HG03108 (cell line): ENCODE results near the gene PDZD2.

Source experiments
- ATAC-seq: cut with Tn5 transposase; IDR thresholded peaks from one replicate; pipeline ENCODE4 v1.9.1; 2021; ENCODE audit warnings: moderate library complexity; ENCODE audit not compliant: unreplicated experiment

PDZD2 gene

GRCh38 chr5:31860726-31861433 lies 221.9 kb downstream of the PDZD2 start:
- ATAC-seq = no peak

- no peak for ATAC-seq
Measured at GRCh38 chr5:31861601-31862000, 222.7 kb downstream of the PDZD2 start.

DNA sequence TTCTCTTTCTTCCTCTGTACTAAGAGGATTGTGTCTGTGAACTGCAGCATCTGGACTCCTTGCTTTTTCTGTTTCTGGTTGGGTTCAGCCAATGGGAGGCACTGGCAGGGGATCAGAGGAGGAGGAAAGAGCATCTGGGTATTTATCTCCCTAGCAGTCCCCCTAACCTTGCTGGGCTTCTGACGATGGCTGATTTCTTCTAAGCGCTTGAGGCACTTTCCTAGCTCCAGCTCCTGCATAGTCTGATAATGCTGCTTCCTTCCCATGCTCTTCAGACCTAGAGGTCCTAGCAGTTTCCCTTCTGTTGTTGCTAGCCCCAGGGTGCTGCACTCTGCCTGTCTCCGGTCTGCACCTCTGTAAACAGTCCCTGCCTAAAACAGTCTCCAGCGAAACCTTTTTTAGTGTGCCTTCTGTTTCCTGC lies 225.1 kb downstream of the PDZD2 start:
- ATAC-seq = no peak

GRCh38 chr5:31866166-31866565 lies 227.2 kb downstream of the PDZD2 start:
- ATAC-seq = no peak

DNA sequence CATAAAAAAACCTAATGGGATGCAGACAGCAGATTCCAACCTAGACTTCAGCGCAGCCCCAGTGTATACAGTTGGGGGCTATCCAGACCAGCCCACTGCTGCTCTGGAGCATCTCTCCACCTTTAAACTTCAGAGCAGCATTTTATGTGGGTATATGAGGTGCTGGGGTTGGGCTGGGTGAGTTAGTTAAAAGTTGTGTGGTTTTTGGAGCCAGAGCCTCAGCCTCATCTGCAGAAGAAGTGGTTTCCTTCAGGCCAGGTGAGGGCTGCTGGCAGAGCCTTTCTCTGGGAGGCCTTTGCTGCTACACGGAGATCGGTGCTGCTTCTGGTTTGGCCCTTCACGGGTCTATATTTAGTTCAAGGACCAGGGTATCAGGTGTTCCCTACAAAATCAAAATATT lies 228.3 kb downstream of the PDZD2 start:
- ATAC-seq = no peak

GRCh38 chr5:31880449-31880848 lies 241.5 kb downstream of the PDZD2 start:
- no peak for ATAC-seq

DNA sequence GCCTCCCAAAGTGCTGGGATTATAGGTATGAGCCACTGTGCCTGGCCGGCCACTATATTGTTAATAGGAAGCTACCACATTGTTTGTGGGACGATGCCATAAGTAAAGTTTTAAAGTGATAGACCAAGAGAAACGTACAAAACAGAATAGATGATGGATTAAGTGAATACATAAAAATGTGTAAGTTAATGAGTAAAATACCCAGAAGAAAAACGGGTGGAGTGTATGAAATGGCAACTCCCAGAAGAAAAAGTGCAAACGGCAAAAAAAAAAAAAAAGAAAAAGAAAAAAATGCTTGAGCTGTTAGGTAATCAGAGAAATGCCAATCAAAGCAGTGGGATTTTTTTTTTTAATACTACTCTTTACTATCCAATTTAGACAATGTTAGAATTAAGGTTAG lies 246.0 kb downstream of the PDZD2 start:
- no peak for ATAC-seq

DNA sequence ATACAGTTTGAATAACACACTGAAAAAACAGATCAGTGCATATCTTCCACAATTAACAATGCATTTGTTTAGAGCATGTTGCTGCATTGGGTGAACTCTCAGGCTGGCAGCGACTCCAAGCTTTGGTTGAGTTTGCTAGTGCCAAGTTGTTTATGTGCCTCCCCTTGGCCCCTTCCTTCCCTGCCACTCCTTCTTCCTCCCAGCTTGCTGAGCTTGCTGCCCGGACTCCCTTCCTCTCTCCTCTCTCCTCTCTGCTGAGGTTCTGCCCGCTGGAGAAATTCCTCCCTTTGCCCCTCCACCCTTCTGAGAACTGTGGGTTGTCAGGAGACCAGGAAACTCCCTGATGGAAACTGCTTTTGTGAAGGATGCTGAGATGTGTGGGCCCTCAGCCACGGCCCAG lies 247.3 kb downstream of the PDZD2 start:
- ATAC-seq = no peak

DNA sequence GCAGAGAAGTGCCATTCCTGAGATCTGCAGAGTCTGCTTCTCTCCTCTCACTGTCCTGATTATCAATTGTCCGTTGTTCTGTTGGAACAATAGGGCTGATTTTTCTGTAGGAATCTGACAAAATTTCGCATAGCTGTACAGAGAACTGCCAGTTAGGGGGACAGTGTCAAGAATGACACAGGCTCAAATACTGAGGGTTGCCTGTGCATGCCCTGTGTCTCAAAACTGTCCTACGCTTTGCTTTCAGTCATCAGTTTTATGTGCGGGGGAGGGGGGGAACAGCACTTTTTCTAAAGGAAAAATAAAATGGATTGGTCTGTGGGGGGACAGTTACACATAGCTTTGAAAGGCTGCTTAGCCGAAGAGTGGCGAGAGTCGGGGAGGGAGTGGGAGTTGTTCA lies 248.6 kb downstream of the PDZD2 start:
- ATAC-seq = no peak

DNA sequence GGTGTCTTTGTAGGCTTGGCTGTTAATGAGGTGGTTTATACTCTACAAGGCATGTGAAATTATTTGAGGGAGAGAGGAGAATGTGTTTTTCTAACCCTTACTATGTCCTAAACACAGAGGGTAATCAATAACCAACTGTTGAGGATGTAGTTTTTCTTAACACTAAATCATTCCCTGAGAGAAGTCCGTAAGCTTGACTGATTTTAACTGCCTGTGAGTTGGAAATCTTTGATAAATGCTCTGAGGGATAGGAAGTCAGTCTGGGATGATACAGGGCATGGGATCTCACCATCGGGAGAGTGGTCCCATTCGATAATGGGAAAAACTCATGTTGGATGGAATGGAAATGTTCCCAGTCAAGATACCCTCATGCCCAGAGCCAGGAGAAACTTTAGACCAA lies 249.6 kb downstream of the PDZD2 start:
- no peak for ATAC-seq

GRCh38 chr5:31889001-31889561 lies 250.2 kb downstream of the PDZD2 start:
- ATAC-seq = no peak

DNA sequence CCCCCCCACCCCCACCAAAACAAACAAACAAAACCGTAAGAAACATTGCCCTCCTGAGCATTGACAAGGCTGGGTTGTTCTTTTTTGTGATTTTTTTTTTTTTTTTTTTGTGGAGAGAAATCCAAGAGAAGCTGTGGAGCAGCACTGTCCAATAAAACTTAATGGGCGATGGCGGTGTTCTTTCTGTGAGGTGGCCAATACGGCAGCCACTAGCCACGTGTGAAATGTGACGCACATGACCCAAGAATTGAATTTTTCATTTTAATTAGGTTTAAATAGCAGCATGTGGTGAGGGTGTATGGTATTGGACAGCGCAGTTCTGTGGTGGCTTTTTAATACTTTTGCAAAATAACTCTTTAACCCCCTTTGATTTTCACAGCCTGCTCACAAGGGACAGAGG lies 251.1 kb downstream of the PDZD2 start:
- no peak for ATAC-seq

DNA sequence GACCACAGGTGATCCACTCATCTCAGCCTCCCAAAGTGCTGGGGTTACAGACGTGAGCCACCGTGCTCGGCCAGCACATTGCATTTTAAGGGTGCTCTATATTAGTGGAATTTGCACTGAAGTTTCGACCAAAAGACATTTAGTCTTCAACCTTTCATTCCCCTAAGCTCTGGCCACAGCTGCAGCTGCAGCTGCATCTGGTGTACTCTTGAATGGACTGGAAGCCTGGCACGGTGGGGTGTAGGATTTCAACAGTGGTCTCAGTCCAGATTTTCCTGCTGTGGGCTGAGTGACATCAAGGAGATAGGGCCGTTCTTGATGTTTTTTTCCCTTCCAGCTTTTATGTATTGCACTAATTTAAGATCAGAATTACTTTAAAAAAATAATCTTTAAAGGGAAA lies 255.2 kb downstream of the PDZD2 start:
- ATAC-seq = no peak

DNA sequence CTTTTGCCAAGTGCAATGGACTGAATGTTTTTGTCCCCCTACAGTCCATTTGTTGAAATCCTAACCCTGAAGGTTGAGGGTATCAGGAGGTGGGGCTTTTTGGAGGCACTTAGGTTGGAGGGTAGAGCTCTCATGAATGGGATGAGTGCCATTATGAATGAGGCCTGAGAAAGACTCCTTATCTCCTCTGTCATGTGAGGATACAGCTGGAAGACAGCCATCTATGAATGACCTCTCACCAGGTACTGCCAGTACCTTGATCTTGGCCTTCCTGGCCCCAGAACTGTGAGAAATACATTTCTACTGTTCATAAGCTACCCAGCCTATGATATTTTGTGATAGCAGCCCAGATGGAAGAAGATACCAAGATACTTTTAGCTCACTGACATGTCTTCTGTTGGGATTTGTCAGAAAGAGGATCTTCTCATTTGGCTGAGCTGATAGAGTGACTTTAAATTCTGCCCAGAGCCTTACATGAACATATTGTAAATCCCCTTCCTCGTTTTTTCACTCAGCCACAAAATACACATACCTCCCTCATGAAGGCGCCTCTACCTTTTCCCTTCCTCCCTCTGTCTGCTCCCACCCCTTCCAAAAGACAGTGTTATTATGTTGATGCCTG lies 256.4 kb downstream of the PDZD2 start:
- no peak for ATAC-seq

DNA sequence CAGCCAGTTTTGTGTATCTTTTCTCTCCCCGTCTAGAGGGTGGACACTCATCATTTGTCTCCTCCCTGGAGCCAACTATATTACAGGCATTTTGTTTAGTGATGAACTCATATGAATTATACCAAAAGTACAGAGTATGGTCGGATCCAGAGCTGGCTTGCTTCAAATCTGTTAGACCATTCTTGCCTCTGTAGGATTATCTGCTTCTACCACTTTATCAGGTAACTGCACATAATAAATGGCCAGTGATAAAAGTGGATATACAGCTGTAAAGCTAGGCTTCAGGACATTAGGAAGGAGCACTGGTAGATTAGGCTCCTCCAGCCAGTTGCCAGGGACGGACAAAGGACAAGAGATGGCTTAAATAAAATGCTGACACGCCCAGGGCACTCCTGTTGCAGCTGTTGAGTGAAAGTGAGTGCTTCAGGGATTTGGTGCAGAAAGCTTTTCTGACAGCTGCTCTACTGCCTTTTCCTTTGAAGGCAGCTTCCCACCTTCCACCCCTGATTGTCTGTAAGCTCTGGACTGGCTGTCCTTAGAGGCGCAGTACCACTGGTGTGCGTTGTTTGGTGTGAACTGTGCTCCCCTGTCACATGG lies 259.2 kb downstream of the PDZD2 start:
- ATAC-seq = no peak

- no peak for ATAC-seq
Measured at GRCh38 chr5:31900296-31900865, 261.4 kb downstream of the PDZD2 start.

DNA sequence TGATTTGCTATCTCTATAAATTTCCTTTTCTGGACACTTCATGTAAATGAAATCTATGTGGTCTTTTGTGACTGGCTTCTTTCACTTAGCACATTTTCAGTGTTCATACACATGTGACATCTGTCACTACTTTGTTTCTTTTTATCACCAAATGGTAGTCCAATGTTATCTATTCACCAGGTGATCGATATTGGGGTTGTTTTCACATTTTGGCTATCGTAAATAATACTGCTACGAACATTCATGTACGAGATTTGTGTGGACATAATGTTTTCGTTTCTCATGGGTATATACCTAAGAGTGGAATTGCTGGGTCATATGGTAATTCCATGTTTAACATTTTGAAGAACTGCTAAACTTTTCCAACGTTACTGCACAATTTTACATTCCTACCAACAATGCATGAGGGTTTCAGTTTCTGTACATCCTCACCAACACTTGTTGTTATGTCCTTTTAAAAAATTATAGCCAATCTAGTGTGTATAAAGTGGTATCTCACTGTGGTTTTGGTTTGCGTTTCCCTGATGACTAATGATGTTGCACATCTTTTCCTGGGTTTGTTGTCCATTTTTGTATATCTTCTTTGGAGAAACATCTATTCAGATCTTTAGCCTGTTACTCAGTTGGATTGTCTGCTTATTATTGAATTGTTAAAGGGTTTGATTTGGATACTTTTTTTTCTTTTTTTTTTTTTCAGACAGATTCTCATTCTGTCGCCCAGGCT lies 263.0 kb downstream of the PDZD2 start:
- no peak for ATAC-seq

DNA sequence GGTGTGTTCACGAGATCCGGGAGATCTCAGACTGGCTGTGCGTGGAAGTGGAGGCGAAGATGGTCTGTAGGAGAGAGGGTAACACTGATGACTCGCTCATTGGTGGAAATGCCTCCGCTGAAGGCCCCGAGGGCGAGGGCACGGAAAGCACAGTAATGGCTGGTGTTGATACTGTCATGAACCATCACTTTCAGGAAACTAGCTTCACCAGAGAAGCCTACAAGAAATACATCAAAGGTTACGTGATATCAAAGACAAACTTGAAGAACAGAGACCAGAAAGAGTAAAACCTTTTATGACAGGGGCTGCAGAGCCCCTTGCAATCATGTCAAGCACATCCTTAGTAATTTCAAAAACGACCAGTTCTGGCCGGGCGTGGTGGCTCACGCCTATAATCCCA lies 269.5 kb downstream of the PDZD2 start:
- ATAC-seq = no peak

GRCh38 chr5:31909073-31909472 lies 270.1 kb downstream of the PDZD2 start:
- no peak for ATAC-seq

- ATAC-seq = no peak
Measured at GRCh38 chr5:31911291-31912265, 272.6 kb downstream of the PDZD2 start.
